GM18526 (cell line): ENCODE measurements around the gene SUV39H1.

Experiments
- POLR2A ChIP-seq: IDR thresholded peaks from 3 replicates; pipeline ENCODE4 v1.6.1; 2011; ENCODE audit not compliant: insufficient read length; ENCODE audit errors: extremely low read depth

Gene SUV39H1

DNA sequence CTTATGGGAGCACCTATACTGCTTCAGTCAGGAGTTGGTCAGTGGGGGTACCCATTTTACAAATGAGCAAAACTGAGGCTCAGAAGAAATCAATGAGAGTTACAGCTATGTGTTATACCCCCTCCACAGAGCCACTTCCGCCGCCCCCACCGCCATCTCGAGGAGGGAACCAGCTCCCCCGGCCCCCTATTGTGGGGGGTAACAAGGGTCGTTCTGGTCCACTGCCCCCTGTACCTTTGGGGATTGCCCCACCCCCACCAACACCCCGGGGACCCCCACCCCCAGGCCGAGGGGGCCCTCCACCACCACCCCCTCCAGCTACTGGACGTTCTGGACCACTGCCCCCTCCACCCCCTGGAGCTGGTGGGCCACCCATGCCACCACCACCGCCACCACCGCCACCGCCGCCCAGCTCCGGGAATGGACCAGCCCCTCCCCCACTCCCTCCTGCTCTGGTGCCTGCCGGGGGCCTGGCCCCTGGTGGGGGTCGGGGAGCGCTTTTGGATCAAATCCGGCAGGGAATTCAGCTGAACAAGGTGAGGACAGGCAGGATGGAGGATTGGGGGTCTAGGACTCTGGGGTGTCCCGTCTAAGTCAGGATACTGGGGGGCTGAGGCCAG, 7.9 kb upstream of the SUV39H1 start:
- no peak for TF ChIP-seq POLR2A

DNA sequence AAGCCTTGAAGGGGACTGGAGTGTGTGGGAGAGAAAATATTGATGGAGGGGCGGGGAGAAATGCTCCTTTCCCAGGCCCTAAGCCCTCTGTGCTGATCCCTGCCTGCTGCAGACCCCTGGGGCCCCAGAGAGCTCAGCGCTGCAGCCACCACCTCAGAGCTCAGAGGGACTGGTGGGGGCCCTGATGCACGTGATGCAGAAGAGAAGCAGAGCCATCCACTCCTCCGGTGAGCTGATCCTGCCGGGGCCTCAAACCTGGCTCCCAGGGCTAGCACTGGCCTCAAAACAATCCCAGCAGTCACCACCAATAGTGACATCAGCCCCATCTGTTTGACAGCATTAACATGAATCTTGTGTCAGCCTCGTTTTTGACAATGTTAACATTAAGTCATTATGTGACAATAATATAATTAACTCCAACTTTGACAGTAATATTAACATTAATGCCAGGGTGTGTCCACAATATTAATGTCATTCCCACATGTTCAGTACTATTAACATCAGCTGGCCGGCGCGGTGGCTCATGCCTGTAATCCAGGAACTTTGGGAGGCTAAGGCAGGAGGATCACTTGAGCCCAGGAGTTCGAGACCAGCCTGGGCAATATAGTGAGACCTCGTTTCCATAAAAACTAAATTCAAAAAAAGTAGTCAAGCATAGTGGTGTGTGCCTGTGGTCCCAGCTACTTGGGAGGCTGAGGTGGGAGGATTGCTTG, 7.2 kb upstream of the SUV39H1 start:
- TF ChIP-seq POLR2A, result no peak

DNA sequence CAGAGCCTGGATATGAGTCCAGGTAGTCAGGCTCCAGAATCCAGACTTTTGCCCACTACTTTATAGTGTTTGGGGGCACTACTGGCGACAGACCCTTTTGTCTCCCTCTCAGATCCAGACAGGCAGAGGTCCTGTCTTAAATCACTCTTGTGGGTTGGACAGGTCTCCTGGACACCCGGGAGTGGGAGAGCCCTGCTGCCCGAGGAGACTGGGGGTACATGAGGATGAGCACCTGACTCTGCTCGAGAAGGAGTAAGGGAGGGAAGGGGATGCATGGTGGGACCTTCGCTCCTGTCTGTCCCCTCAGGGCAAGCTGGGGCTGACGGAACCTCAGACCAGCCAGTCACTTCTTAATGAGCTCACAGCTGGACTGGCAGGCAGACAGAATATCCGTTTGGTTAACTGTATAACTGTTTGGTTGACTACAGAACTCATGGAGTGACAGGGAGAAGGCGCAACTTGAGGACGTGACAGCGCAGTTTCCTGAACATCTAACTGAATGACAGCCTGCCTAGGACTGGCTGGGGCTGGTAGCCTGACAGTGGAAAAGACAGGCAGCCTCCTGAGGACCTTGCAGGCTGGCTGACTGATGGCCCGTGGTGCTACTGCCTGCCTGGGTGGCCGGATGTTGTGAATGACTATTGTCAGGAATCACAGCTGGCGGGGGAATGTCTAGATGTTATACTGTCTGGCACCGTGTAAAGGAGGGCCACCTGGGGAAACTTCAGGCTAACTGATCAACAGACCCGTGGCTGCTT, 1.6 kb upstream of the SUV39H1 start:
- no peak for TF ChIP-seq POLR2A

DNA sequence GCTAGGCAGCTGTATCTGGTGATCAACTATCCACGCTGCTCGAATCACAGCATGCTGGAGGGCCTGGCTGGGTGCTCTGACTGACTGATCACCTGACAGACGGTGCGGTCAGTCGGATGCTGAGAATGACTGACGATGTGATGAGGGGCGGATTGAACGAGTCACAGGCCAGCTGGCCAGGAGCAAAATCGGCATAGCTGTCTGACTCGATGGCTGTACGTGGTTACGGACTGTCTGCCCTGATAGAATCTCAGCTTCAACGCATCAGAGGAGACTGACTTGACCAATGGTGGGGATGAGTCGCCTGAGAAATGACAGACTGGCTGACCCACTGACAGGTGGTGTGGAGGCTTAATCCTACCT, 1.0 kb upstream of the SUV39H1 start:
- TF ChIP-seq POLR2A, result no peak

- TF ChIP-seq POLR2A, result no peak
Measured at GRCh38 chrX:48695925-48696300, 621 bp upstream of the SUV39H1 start.

- TF ChIP-seq POLR2A, result no peak
Measured at GRCh38 chrX:48696909-48697727, 584 bp downstream of the SUV39H1 start.

GRCh38 chrX:48698306-48698705, 1.8 kb downstream of the SUV39H1 start:
- TF ChIP-seq POLR2A, result no peak

GRCh38 chrX:48700246-48700645, 3.7 kb downstream of the SUV39H1 start:
- no peak for TF ChIP-seq POLR2A

DNA sequence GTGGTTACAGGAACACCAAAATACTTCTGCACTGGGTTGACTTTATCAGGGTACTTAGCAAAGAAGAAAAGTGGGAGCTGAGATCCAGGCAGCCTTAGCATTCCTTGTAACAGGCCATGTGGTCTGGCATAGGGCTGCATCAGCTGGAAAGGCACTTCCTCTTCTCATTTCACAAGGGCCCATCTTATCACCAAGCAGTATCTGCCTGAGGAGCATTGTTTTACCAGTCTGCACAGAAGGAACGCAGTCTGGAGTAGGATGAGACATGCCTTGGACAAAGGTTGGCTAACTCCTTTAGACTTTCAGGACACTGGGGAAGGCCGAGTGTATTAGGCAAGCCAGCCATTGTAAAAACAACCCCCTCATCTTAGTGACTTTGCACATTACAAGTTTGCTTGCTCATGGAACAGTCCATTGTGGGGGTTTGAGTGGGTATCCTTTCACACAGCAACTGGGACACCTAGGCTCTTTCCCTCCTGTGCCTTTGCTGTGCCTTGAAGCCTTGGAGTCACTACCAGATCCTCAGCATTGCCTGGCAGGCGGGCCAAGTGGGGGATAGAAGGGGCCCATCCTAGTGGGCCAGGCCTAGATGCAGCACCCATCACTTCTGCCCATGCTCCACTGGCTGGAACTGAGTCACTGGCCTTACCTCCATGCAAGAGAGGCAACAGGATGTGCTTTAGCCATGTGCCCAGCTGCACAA, 4.6 kb downstream of the SUV39H1 start:
- no peak for TF ChIP-seq POLR2A

GRCh38 chrX:48702032-48702431, 5.5 kb downstream of the SUV39H1 start:
- no peak for TF ChIP-seq POLR2A

DNA sequence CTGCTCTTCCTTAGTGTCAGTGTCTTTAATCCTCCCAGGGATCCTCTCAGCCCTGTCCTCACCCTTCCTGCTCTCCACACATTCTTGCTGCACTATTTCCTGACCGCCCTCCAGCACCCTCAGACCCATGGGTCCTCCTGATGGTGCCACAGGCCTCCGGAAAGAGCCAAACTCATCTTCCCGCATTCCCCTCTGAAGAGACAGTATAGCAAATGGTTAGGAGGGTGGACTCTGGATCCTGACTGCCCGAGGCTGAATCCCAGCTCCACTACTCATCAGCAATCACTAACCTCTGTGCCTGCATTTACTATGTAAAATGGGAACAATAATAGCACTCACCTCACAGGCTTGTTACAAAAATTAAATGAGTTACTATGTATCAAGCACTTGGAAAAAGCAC, 6.2 kb downstream of the SUV39H1 start:
- TF ChIP-seq POLR2A, result no peak

GRCh38 chrX:48703228-48703627, 6.7 kb downstream of the SUV39H1 start:
- no peak for TF ChIP-seq POLR2A

DNA sequence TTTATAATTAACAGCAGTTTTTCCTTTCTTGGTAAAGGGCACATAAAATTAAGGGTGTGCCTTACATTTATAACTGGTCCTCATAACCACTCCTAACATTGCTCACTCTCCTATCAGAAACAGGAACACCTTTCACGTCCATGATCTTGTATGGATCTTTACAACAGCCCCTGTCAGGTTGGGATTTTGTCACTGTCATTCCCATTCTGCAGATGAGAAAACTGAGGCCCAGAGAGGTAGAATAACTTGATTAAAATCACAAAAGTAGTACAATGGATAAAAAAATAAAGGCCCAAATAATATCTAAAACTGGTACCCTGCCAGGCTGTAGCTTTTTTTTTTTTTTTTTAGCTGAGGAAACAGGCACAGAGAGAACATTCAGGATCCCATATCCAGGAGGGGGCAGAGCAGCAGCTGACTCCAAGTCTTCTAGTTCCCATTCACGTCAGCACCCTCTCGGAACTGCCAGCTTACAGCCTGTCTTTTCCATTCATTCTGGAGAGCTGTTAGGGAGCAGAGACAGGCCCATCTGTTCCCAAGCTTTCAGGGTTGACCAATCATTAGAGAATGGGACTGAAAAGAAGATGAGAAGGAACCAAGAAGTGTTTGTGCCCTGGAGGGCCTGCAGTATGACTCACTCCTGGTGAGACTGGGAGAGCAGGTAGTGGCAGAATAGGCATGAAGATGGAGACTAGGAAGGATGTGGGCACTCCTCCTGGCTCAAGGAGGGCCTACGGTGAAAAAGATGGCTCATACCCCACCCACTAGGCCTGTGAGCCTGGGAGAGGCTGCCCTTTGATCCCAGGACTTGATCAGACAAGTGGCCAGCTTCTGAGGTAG, 7.3 kb downstream of the SUV39H1 start:
- TF ChIP-seq POLR2A, result no peak

GRCh38 chrX:48705871-48706270, 9.3 kb downstream of the SUV39H1 start:
- TF ChIP-seq POLR2A, result no peak
